HG03139 (cell line): ENCODE data around the gene ATG7.

ENCODE experiments used
- ATAC-seq: cut with Tn5 transposase; IDR thresholded peaks from one replicate; pipeline ENCODE4 v1.9.1; 2021; ENCODE audit not compliant: unreplicated experiment

Gene ATG7

GRCh38 chr3:11603628-11604027 is 331.4 kb downstream of the ATG7 start:
- ATAC-seq: no peak

DNA sequence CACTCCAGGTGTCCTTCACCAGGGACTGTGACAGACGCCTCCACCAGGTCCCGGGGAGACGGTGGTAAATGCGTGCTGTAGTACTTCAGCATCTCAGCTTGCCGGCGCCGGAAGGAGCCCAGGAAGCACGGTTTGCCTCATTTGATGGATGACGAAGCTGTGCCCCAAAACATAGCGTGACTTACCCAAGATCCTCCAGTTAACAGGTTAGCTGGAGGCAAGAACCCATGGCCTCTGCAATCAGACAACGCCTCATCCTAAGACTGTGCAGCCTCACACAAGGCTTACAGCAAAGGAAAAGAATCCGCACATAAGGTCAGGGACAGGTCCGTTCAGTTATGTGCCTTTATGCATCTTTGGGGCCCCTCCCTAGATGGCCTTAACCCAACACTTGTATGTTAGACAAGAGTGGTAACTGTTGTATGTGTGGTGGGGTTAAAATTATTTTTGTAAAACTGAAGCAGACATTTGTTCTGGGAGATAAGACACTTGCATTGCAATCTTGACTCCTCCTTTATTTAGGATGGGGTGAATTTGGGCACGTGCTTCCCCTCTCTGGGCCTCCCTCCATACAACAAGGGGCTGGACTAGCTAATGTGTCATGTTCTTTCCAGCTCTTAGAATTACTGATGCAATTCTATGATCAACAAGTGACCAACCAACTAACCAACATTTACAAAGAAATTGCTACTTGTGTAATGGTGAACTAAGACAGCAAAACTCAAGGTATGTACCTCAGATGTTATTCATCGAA is 332.1 kb downstream of the ATG7 start:
- ATAC-seq: no peak

DNA sequence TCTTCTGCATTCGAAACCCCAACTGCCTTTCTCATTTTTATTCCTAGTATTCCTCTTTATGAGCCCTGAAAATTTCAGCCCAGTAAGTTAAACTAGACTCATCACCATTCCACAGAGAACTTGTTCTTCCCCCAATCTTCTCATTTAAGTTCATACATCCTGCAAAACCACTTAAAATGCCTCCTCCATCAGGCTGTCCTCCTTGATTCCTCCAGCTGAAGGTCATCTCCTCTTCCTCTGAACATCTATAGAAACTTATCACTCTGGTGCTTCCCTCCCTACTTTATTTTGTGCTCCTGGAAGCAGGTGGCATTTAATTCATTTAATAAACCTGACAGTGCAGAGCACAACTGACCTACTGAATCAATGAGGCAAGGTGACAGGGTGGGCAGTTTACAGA is 333.2 kb downstream of the ATG7 start:
- ATAC-seq: no peak

DNA sequence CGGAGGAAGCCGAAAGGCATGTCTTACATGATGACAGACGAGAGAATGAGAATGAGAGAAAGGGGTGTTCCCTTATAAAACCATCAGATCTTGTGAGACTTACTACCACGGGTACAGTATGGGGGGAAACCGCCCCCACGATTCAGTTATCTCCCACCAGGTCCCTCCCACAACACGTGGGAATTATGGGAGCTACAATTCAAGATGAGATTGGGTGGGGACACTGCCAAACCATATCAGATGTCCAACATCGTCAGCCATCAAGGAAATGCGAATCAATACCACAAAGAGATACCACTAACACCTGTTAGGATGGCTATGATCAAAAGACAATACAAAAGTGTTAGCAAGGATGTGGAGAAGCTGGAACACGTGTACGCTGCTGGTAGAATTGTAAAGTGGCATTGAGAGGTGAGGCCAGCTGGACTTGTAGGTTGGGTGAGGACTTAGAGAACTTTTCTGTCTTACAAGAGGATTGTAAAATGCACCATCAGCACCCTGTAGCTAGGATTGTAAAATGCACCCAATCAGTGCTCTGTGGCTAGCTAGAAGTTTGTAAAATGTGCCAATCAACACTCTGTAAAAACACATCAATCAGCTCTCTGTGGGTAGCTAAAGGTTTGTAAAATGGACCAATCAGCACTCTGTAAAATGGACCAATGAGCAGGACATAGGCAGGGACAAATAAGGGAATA is 334.0 kb downstream of the ATG7 start:
- no peak for ATAC-seq

- no peak for ATAC-seq
Measured at GRCh38 chr3:11606865-11607440, 334.8 kb downstream of the ATG7 start.
